Measurements from ENCODE around the gene NHSL2. TPM values are rescaled to one million over a fixed set of nuclear protein-coding genes. Genes with fewer than 3 reads are reported as not detected.

NHSL2 gene
- polyA plus RNA-seq, 1 of the 3 experiments (the other 2 are of a cell fraction): 0.61 TPM

DNA sequence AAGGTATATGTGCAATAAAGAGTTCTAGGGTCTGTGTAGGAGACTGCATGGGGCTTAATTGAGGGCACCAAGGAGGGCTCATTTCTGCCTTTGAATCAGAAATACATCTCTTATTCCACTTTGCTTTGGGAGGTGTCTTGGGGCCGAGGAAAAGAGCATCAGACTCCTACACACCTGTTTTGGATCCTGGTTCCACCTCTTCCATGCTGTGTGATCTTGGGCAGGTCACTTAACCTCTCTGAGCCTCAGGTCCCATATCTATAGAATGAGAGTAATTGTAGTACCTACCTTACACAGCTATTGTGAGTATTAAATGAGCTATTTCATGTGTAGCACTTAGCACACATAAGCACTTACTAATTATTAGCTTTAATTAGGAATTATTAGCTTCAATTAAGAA lies 120.5 kb downstream of the NHSL2 start:
- no peaks in the 10 kb centered on the region for H3K9me2 ChIP-seq
- no peak overlapping the region for H3K4me3 ChIP-seq (ENCODE audit: low read depth in 2 of 2, low read length in 1 of 2)
- H3K79me2 ChIP-seq (ENCODE audit: insufficient read depth): no peaks in the 10 kb centered on the region
- H3K9ac ChIP-seq: no peak overlapping the region
- 27% methylated on average over 1 of the region's 1 CpG for WGBS (ENCODE audit: low lambda C conversion rate)
- H2AFZ ChIP-seq (ENCODE audit: low read depth): no peak overlapping the region
- no peaks in the 10 kb centered on the region for H3K36me3 ChIP-seq (replicated peaks in 1 of 2; ENCODE audit: control insufficient read depth in 1 of 2, insufficient read depth in 2 of 2, low read length in 1 of 2)
- H3K27ac ChIP-seq (ENCODE audit: low read depth in 2 of 2, low read length in 1 of 2): no peak overlapping the region
- peaks cover 12% of the 10 kb centered on the region for H4K20me1 ChIP-seq (ENCODE audit: insufficient read depth)
- ChIA-PET POLR2A (interaction anchor here (0.8 kb wide), 1 partner anchor 10 kb away, joined by 3 read pairs; no protein-coding TSS in a partner anchor), CTCF (interaction anchor here (0.8 to 9.0 kb wide), 8 partner anchors 11 to 96 kb away, joined by 3 to 84 read pairs (median 6); no protein-coding TSS in a partner anchor)
- no peak overlapping the region for H3K4me2 ChIP-seq
- 0 out of 2 replicates have a peak, but pooled peaks cover 4% of the 10 kb centered on the region for H3K27me3 ChIP-seq (ENCODE audit: insufficient read depth)
- H3F3A ChIP-seq (replicated peaks; ENCODE audit: insufficient read depth): peaks cover 21% of the 10 kb centered on the region
- H3K9me3 ChIP-seq: no peaks in the 10 kb centered on the region
- TF ChIP-seq RFX5 (IDR thresholded peaks at IDR 0.05; ENCODE audit: low read length) (no peak), MXI1 (IDR thresholded peaks at IDR 0.05; ENCODE audit: low read depth, low read length) (no peak), MEF2A (IDR thresholded peaks at IDR 0.05; ENCODE audit: borderline replicate concordance, low read depth) (no peak), GATA2 (CRISPR knock-in tag; IDR thresholded peaks at IDR 0.05) (no peak)
- TF ChIP-seq, protein P1, sequence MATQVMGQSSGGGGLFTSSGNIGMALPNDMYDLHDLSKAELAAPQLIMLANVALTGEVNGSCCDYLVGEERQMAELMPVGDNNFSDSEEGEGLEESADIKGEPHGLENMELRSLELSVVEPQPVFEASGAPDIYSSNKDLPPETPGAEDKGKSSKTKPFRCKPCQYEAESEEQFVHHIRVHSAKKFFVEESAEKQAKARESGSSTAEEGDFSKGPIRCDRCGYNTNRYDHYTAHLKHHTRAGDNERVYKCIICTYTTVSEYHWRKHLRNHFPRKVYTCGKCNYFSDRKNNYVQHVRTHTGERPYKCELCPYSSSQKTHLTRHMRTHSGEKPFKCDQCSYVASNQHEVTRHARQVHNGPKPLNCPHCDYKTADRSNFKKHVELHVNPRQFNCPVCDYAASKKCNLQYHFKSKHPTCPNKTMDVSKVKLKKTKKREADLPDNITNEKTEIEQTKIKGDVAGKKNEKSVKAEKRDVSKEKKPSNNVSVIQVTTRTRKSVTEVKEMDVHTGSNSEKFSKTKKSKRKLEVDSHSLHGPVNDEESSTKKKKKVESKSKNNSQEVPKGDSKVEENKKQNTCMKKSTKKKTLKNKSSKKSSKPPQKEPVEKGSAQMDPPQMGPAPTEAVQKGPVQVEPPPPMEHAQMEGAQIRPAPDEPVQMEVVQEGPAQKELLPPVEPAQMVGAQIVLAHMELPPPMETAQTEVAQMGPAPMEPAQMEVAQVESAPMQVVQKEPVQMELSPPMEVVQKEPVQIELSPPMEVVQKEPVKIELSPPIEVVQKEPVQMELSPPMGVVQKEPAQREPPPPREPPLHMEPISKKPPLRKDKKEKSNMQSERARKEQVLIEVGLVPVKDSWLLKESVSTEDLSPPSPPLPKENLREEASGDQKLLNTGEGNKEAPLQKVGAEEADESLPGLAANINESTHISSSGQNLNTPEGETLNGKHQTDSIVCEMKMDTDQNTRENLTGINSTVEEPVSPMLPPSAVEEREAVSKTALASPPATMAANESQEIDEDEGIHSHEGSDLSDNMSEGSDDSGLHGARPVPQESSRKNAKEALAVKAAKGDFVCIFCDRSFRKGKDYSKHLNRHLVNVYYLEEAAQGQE (IDR thresholded peaks at IDR 0.05; ENCODE audit: low read depth, low read length): no peak
- no peak for DNase-seq
- H3K4me1 ChIP-seq (ENCODE audit: control insufficient read depth in 1 of 2, insufficient read depth in 2 of 2, low read depth in 1 of 2, low read length in 1 of 2): peaks cover 18 to 33% of the 10 kb centered on the region in 2 experiments

DNA sequence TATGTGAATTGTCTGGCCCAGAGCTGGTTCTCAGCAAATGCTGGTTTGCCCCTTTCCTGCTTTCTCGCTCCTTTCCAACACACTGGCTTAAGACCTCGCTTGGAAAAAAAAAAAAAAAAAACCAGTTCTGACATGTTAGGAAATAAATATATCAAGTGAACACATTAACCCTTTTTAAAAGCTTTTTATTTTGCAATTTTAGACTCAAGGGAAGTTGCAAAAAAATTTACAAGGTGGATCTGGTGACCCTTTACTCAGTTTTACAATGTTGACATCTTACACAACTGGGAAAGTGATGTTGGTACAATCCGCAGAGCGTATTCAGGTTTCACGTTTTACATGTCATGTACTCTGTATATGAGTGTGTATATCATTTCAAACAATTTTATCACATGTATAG lies 121.0 kb downstream of the NHSL2 start:
- no peaks in the 10 kb centered on the region for H3K36me3 ChIP-seq (replicated peaks in 1 of 2; ENCODE audit: control insufficient read depth in 1 of 2, insufficient read depth in 2 of 2, low read length in 1 of 2)
- H3K79me2 ChIP-seq (ENCODE audit: insufficient read depth): no peaks in the 10 kb centered on the region
- no peaks in the 10 kb centered on the region for H3K27me3 ChIP-seq (ENCODE audit: insufficient read depth)
- H3K4me3 ChIP-seq (ENCODE audit: low read depth in 2 of 2, low read length in 1 of 2): no peak overlapping the region
- H3K27ac ChIP-seq (ENCODE audit: low read depth in 2 of 2, low read length in 1 of 2): no peak overlapping the region
- 81% methylated on average over 5 of the region's 5 CpGs for whole genome bisulfite sequencing (ENCODE audit: low lambda C conversion rate)
- no peak overlapping the region for H3K4me2 ChIP-seq
- H2AFZ ChIP-seq (ENCODE audit: low read depth): no peak overlapping the region
- no peak overlapping the region for H3K9ac ChIP-seq
- ChIA-PET POLR2A (interaction anchor here (0.8 kb wide), 1 partner anchor 10 kb away, joined by 3 read pairs; no protein-coding TSS in a partner anchor), CTCF (interaction anchor here (0.8 to 9.0 kb wide), 7 partner anchors 10 to 96 kb away, joined by 3 to 84 read pairs (median 5); no protein-coding TSS in a partner anchor)
- H3F3A ChIP-seq (replicated peaks; ENCODE audit: insufficient read depth): peaks cover 21% of the 10 kb centered on the region
- H4K20me1 ChIP-seq (ENCODE audit: insufficient read depth): peaks cover 12% of the 10 kb centered on the region
- no peak for DNase-seq
- TF ChIP-seq FOSL2 (IDR thresholded peaks at IDR 0.05; ENCODE audit: borderline replicate concordance, low read depth): no peak
- TF ChIP-seq RXRA (IDR thresholded peaks at IDR 0.05; ENCODE audit: borderline replicate concordance, low read depth): no peak
- TF ChIP-seq ELF1 (IDR thresholded peaks at IDR 0.05): no peak
- no peak for TF ChIP-seq SIN3A (IDR thresholded peaks at IDR 0.05; ENCODE audit: borderline replicate concordance, low read depth, low read length)
- TF ChIP-seq SMC3 (IDR thresholded peaks at IDR 0.05; ENCODE audit: low read depth, low read length): no peak
- no peak for TF ChIP-seq GABPA (IDR thresholded peaks at IDR 0.05; ENCODE audit: low read depth)
- TF ChIP-seq, protein P2, sequence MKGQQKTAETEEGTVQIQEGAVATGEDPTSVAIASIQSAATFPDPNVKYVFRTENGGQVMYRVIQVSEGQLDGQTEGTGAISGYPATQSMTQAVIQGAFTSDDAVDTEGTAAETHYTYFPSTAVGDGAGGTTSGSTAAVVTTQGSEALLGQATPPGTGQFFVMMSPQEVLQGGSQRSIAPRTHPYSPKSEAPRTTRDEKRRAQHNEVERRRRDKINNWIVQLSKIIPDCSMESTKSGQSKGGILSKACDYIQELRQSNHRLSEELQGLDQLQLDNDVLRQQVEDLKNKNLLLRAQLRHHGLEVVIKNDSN (IDR thresholded peaks at IDR 0.05; ENCODE audit: borderline replicate concordance, low read depth): no peak
- no peak for TF ChIP-seq JUND (IDR thresholded peaks at IDR 0.05)
- TF ChIP-seq, protein P3, sequence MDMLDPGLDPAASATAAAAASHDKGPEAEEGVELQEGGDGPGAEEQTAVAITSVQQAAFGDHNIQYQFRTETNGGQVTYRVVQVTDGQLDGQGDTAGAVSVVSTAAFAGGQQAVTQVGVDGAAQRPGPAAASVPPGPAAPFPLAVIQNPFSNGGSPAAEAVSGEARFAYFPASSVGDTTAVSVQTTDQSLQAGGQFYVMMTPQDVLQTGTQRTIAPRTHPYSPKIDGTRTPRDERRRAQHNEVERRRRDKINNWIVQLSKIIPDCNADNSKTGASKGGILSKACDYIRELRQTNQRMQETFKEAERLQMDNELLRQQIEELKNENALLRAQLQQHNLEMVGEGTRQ (IDR thresholded peaks at IDR 0.05; ENCODE audit: borderline replicate concordance, low read depth, low read length): no peak
- TF ChIP-seq TEAD4 (IDR thresholded peaks at IDR 0.05; ENCODE audit: borderline replicate concordance, insufficient read depth): no peak
- TF ChIP-seq POLR2AphosphoS5 (IDR thresholded peaks at IDR 0.05; ENCODE audit: low read depth, low read length): no peak
- H3K9me3 ChIP-seq: no peaks in the 10 kb centered on the region
- peaks cover 18 to 31% of the 10 kb centered on the region in 2 experiments for H3K4me1 ChIP-seq (ENCODE audit: control insufficient read depth in 1 of 2, insufficient read depth in 2 of 2, low read depth in 1 of 2, low read length in 1 of 2)
- H3K9me2 ChIP-seq: no peaks in the 10 kb centered on the region
